CD4-positive, alpha-beta T cell treated with Interleukin-21 for 1 hour (primary cell): ENCODE data around the gene ERFL.

Experiments used
- DNase-seq: peaks from one replicate; pipeline ENCODE4 v3.0.0-alpha.2; 2020

The ERFL gene

DNA sequence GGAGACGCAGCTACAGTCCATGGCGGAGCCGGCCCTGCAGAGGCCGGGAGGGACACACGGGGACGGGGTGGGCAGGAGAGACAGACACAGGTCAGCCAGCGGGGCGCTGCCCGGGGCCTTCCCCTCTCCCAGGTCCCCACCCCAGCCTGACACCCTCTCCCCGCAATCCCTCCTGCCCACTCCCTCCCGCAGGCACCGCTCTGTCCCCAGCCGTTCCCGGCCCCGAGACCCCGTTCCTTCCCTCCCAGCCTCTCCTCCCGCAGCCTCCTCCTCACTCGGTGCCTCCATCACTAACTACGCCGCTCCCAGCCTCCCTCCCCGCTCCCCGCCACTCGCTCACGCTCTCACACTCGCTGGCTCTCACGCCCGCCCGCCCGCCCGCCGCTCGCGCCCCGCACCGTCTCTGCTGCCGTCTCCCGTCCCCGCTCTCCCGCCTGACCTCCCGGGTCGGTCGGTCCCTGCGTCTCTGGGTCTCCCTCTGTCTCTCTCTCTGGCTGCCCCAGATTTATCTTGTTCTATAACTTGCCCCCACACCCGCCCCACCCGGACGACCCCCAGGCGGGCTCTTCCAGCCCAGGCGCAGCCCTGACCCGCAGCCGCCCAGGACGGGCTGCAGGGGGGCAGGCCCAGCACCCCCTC lies 15.2 kb downstream of the ERFL start:
- DNase-seq: no peak

- DNase-seq: no peak
Observed at GRCh38 chr19:41911889-41912731, 16.1 kb downstream of the ERFL start.

- no peak for DNase-seq
Observed at GRCh38 chr19:41910992-41911888, 17.0 kb downstream of the ERFL start.

GRCh38 chr19:41910240-41910991 lies 17.8 kb downstream of the ERFL start:
- no peak for DNase-seq

DNA sequence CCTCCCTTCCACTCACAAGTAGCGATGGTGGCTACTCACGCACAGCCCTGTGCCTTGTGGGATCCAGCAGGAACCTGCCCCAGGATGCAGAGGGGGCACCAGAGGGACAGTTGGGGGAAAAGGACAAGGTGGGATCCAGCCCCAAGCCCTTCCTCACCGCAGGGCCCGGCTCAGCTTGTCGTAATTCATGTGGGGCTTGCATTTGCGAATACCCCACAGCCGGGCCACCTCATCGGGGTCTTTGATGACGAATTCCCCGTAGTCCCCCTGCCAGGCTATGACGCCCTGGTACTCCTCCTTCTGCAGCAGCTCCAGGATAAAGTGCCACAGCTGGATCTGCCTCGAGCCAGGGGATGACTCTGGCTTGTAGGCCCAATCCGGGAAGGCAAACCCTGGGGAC lies 18.5 kb downstream of the ERFL start:
- DNase-seq: no peak

GRCh38 chr19:41908724-41909464 lies 19.4 kb downstream of the ERFL start:
- no peak for DNase-seq

DNA sequence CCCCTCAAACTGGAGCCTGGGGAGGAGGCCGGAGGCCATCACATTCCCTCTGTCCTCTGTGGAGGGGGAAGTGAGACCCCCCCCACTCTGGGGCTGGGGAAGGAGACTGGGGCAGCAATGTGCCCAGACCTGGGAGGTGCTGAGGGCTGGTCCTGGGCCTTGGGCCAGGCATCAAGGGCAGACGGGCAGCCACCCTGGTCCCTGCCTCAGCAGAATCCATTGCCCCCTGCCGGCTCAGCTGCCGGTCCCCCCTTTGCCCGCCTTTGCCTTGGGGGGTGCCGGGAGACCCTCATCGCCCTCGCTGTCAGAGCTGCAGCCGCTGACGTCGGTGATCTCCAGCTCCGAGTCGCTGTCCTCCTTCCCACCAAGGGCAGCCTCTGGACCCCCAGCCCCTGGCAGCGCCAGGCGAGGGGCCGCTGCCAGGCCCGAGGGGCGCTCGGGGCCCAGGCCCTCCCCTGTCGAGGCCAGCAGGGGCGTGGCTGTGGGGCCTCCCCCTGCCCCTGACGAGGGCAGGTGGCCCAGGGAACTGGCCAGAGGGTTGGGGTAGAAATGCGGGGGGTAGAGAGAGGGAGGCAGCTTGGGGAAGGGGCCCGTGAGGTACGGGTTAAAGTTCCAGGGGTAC lies 20.1 kb downstream of the ERFL start:
- DNase-seq: no peak

DNA sequence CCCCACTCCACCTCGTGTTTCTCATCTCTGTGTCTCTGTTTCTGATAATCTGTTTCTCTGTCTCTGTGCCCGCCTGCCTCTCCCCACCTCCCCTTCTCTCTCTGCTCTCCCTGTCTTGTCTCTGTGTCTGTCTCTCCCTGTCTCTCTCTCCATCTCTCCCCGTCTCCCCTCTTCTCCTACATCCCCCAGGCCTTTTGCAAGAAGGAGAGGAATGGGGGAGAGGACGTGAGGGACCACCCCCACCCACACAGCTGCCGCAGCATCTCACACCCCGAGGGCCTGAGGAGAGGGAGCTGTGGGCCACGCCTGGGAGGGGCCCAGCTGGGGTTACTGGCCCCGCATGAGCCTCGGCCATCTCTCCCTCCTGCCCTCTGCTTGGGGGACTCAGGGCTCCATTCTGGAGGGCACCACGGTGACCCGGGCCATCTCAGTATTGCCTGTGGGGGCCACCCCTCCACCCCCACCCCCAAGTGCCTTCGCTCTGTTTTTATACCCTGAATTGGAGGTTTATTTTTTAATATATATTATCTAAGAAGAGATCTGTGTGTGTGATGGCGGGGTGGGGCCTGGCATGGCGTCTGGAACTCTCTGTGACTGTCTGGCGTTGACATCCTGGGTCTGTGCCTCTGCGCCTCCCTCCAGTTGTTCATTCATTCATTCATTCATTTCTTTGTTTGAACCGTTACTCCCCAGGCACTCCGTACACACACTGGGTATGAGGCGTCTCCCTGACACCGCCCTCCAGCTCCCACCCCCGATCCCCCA lies 21.2 kb downstream of the ERFL start:
- no peak for DNase-seq

GRCh38 chr19:41906271-41906670 lies 22.0 kb downstream of the ERFL start:
- DNase-seq: no peak

DNA sequence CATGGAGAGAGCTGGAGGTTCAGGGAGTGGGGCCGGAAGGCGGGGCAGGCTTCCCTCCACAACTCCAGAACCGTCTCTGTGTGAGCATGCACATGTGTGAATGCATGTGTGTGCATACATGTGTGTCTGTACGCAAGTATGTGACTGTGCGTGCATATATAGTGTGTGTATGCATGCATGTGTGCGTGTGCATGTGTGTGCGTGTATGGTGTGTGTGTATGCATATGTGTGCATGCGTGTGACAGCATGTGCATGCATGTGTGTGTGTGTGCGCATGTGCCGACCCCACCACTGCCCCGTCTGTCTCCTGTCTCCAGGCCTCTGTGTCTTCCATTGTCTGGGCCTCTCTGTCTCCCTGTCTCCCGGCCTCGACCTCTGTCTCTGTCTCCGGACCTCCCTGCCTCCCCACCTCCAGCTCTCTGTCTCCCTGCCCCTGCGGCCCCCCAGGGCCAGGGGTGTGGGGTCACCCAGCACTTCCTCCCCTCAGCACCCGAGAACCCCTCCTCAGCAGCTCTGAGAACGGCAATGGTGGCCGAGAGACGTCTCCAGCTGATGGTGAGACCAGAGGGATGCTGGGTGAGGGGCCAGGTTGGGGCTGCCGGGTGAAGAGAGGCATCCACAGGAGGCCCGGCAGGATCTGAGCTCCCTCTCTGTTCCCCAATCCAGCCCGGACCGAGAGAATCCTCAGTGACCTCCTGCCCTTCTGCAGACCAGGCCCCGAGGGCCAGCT lies 22.8 kb downstream of the ERFL start:
- no peak for DNase-seq

DNA sequence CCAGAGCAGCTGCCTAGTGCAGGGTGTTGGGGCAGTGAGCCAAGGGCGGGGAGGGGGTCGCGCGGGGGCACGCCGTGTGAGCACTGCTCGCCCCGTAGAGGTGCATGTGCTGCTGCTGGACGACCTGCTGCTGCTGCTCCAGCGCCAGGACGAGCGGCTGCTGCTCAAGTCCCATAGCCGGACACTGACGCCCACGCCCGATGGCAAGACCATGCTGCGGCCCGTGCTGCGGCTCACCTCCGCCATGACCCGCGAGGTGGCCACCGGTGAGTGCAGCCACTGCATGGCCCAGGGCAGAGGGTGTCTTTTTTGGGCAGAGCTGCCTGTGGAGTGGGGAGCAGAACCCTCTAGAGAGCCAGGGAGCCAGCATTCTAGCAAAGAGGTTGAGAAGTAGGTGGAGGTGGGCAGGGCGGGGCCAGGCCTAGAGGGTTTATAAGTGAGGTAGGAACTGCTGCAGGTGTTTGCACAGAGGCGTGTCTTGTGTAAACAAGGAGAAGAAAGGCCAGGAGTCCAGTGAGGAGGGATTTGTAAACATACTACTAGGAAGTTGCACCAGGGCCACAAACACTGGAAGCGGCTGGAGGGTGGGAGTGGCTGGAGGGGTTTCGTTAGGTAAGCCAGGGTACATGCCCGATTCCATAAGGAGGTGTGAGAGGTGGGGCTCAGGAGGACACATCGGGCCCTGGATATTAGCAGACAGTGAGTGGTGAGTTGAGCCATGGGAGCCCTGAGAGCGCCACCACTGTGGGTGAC lies 24.0 kb downstream of the ERFL start:
- DNase-seq: no peak

- DNase-seq: no peak
Observed at GRCh38 chr19:41903193-41903953, 24.9 kb downstream of the ERFL start.

- DNase-seq: no peak
Observed at GRCh38 chr19:41902594-41902993, 25.7 kb downstream of the ERFL start.

- DNase-seq: no peak
Observed at GRCh38 chr19:41901707-41902360, 26.4 kb downstream of the ERFL start.

GRCh38 chr19:41898235-41898634 lies 30.0 kb downstream of the ERFL start:
- DNase-seq: no peak

GRCh38 chr19:41897820-41898219 lies 30.4 kb downstream of the ERFL start:
- DNase-seq: no peak

GRCh38 chr19:41897181-41897580 lies 31.1 kb downstream of the ERFL start:
- no peak for DNase-seq

DNA sequence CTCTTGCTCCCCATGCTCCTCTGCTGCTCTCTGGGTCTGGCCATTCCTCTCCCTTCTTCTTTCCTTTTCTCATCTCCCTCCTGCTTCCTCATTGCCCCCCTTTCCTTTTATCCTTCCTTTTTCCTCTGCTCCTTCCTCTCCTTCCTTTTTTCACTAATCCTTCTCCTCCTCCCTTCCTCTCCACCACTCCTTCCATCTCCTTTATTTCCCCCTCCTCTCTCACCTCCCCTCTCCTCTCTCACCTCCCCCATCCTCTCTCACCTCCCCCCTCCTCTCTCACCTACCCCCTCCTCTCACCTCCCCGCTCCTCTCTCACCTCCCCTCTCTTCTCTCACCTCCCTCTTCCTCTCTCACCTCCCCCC lies 31.7 kb downstream of the ERFL start:
- DNase-seq: no peak
